ENCODE measurements around the gene KRT38. TPM values are rescaled to one million over a fixed set of nuclear protein-coding genes. Genes with fewer than 3 reads are reported as not detected.

The KRT38 gene
- total and polyA plus RNA-seq, 3 donors from 2014 or later = not detected

DNA sequence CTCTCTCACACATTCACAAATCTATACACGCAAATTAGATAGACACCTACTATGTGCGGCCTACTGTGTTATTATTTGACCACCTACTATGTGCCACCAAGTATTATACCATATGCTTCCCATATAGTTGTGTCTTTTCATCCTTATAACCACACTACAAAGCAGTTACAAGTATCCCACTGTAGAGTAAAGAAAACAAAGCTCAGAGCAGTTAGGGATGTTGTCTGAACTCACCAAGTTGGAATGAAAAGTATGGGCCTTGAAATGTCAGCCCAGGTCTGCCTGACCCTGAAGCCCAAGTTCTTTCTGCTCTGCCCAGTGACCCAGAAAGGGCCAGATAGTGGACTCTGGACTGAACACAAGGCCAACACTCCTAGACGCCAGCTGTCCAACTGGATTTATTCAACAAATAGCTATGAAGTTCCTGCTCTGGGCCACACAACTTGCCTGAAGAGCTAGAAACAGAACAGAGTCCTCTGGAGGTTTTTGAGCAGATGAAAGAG, 24.9 kb downstream of the KRT38 start:
- no peaks in the 10 kb centered on the region for H3K36me3 ChIP-seq (ENCODE audit: low read depth, missing control alignments)
- peak; percentile 83 for DNase-seq
- H3K9me3 ChIP-seq = no peaks in the 10 kb centered on the region
- H3K27me3 ChIP-seq = no peaks in the 10 kb centered on the region
- intact Hi-C loops (cut with DNase I; ENCODE audit: low total_unique reads) = no loop called here
- 58 to 63% methylated on average over 3 of the region's 3 CpGs for WGBS, 2 donors
- no peak overlapping the region for H3K4me3 ChIP-seq
- peak overlapping the region in 1 of 2 donors; percentile 48 for H3K27ac ChIP-seq
- H3K4me1 ChIP-seq = peaks cover 34% of the 10 kb centered on the region
- TF ChIP-seq, protein P1, sequence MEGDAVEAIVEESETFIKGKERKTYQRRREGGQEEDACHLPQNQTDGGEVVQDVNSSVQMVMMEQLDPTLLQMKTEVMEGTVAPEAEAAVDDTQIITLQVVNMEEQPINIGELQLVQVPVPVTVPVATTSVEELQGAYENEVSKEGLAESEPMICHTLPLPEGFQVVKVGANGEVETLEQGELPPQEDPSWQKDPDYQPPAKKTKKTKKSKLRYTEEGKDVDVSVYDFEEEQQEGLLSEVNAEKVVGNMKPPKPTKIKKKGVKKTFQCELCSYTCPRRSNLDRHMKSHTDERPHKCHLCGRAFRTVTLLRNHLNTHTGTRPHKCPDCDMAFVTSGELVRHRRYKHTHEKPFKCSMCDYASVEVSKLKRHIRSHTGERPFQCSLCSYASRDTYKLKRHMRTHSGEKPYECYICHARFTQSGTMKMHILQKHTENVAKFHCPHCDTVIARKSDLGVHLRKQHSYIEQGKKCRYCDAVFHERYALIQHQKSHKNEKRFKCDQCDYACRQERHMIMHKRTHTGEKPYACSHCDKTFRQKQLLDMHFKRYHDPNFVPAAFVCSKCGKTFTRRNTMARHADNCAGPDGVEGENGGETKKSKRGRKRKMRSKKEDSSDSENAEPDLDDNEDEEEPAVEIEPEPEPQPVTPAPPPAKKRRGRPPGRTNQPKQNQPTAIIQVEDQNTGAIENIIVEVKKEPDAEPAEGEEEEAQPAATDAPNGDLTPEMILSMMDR (IDR thresholded peaks at IDR 0.05) = peak in 1 of 3 experiments; percentile 1
- no peak for TF ChIP-seq POLR2A (IDR thresholded peaks at IDR 0.05)

DNA sequence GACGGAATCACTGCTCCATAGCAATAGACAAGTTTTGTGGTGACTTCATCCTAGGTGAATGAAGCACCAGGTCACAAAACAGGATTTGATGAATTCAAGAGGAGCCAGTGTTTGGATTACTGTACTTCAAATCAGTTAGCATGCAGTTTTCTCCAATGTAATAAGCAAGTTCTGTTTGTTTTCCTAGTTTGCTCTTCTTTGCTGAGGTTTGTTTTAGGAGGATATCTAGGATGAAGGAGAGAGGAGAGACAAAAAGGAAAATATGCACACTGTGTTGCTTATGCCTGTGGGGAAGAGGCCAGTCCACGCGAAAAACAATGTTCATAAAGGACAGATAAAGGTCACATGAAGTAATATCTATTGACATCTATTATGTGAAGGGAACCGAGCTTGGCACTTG, 25.4 kb downstream of the KRT38 start:
- 60% methylated on average over 4 of the region's 4 CpGs for WGBS, 2 donors
- Histone ChIP-seq H3K36me3 (ENCODE audit: low read depth, missing control alignments) (no peaks in the 10 kb centered on the region), H3K4me3 (no peak overlapping the region), H3K4me1 (peaks cover 30% of the 10 kb centered on the region), H3K27me3 (no peaks in the 10 kb centered on the region), H3K9me3 (no peaks in the 10 kb centered on the region), H3K27ac (peak overlapping the region in 1 of 2 donors; percentile 48)
- intact Hi-C loops (cut with DNase I; ENCODE audit: low total_unique reads) = no loop called here
- TF ChIP-seq POLR2A (IDR thresholded peaks at IDR 0.05) = no peak
- TF ChIP-seq, protein P1 (IDR thresholded peaks at IDR 0.05) = no peak
- DNase-seq = no peak

DNA sequence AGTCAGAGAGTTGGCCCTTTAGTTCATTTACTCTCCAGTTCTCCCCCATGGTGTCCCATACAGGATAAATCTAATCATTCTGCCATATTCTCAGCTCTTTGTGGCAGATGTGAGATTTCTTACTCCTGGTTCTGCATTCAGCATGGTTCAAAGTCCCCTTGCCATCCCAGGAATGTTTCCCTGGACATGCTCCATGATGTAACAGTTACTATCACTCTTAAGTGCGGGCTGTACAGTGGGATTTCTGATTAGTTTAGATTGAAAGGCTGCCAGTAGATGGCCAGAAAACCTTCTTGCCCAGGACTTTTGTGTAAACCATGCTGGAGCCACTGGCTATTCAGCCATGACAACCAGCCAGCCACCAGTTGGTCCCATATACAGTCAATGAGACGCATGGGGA, 26.8 kb downstream of the KRT38 start:
- Histone ChIP-seq H3K27me3 (no peaks in the 10 kb centered on the region), H3K36me3 (ENCODE audit: low read depth, missing control alignments) (no peaks in the 10 kb centered on the region), H3K27ac (no peak overlapping the region), H3K4me3 (no peak overlapping the region), H3K9me3 (no peaks in the 10 kb centered on the region), H3K4me1 (peaks cover 24% of the 10 kb centered on the region)
- 60 to 79% methylated on average over 1 to 2 of the region's 2 CpGs for WGBS, 2 donors
- no peak for DNase-seq
- intact Hi-C loops (cut with DNase I; ENCODE audit: low total_unique reads) = no loop called here
- TF ChIP-seq, protein P1 (IDR thresholded peaks at IDR 0.05) = no peak
- no peak for TF ChIP-seq POLR2A (IDR thresholded peaks at IDR 0.05)

DNA sequence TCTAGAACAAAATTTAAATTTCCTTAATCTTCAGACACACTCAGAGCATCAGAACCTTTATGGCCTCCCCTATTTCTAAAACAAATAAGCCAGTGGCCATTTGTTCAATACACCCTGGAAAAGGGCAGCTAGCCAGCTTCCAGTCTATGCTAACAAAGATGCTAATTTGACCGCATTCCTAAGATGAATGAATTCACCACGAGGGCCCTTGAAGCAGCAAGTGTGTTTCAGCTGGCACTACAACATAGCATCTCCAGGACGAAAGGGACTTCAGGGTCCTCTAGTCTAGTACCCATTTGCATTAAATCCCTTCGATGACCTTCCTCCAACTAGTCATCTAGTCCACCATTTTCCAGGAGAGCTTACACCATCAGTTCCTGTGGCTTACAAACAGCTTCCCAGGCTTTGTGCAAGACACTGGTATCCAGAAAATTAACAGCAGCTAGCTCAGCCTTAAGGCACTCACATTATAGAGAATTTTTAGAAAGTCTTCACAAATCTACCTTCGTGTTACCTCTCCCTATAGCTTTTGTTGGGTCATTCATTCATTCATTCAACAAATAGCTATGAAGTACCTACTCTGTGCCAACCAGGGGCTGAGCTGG, 27.3 kb downstream of the KRT38 start:
- H3K9me3 ChIP-seq = no peaks in the 10 kb centered on the region
- H3K36me3 ChIP-seq (ENCODE audit: low read depth, missing control alignments) = no peaks in the 10 kb centered on the region
- H3K27me3 ChIP-seq = no peaks in the 10 kb centered on the region
- H3K4me1 ChIP-seq = peaks cover 24% of the 10 kb centered on the region
- TF ChIP-seq POLR2A (IDR thresholded peaks at IDR 0.05) = no peak
- TF ChIP-seq, protein P1 (IDR thresholded peaks at IDR 0.05) = no peak
- H3K4me3 ChIP-seq = no peak overlapping the region
- intact Hi-C loops (cut with DNase I; ENCODE audit: low total_unique reads) = no loop called here
- no peak for DNase-seq
- WGBS, 2 donors = 76 to 81% methylated on average over 5 of the region's 5 CpGs
- H3K27ac ChIP-seq = no peak overlapping the region

All from testis (tissue), 3 donors.